HFF-Myc (cell line): ENCODE data around the gene CATSPERB.
A peak's percentile ranks its signal among the peaks of the same experiment; 100 is the strongest.

Experiments used
- DNase-seq: peaks from one replicate; pipeline ENCODE4 v3.0.0-alpha.2; 2011; ENCODE audit warnings: low read depth; ENCODE audit errors: extremely low read depth
- H3K4me3 ChIP-seq: replicated peaks from 2 replicates; pipeline ENCODE4 v1.5.1; 2011; ENCODE audit warnings: low read depth, mild to moderate bottlenecking, control low read depth, low read length
- CTCF ChIP-seq: IDR thresholded peaks from 2 replicates; pipeline ENCODE4 v1.5.1; 2012; ENCODE audit warnings: mild to moderate bottlenecking, low read depth, low read length, control low read depth; ENCODE audit errors: missing control alignments

The CATSPERB gene

GRCh38 chr14:91585856-91586255 lies 146.0 kb downstream of the CATSPERB start:
- TF ChIP-seq CTCF = no peak
- no peak for DNase-seq
- H3K4me3 ChIP-seq = no peak overlapping the region

GRCh38 chr14:91582761-91583160 lies 149.1 kb downstream of the CATSPERB start:
- TF ChIP-seq CTCF = no peak
- no peak for DNase-seq
- no peak overlapping the region for H3K4me3 ChIP-seq

DNA sequence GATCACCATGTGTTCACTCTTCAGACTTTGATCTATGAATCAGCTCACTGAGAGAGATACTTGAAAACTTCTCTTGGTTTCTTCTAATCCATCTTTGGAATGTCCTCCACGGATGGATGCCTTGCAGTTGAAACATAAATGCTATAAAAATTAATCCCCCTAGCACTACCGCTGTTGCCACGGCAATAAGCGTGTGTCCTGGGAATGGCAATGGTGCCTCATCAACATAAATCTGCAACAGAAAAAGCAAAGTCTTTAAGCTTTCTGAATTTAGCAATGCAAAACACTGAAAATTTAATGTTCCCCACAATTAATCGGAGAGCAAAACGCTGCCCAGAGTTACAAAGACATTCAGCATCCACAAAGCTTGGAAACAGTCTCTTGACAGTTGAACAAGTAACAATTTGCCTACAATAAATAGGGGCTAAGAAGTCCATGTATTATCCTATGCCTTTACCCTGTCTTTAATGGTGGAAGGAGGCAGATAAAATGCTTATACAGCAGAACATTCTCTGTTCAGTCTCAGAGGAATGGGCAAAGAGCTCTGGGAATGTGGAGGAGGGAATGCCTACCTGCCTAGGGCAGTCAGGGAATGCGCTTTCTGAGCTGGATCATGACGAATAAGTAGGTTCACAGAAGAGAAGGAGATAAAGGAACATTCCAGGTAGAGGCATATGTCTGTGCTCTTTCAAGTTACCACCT lies 150.9 kb downstream of the CATSPERB start:
- no peak for DNase-seq
- no peak overlapping the region for H3K4me3 ChIP-seq
- TF ChIP-seq CTCF = no peak

DNA sequence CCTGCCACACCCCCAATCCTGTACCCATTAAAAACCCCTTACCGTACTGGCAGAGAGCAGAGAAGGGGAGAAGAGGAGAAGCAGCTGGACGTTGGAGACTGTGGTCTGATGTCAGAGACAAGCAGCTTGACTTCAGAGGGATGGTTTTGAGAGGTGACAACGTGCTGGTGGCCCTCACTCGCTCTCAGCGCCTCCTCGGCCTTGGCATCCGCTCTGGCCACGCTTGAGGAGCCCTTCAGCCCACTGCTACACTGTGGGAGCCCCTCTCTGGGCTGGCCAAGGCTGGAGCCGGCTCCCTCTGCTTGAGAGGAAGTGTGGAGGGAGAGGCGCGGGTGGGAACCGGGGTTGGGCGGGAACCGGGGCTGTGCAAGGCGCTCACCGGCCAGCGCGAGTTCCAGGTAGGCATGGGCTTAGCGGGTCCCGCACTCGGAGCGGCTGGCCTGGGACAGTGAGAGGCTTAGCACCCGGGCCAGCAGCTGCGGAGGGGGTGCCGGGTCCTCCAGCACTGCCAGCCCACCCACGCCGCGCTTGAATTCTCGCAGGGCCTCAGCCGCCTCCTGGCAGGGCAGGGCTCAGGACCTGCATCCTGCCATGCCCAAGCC lies 154.2 kb downstream of the CATSPERB start:
- no peak overlapping the region for H3K4me3 ChIP-seq
- no peak for DNase-seq
- no peak for TF ChIP-seq CTCF

GRCh38 chr14:91575469-91576208 lies 156.2 kb downstream of the CATSPERB start:
- no peak overlapping the region for H3K4me3 ChIP-seq
- no peak for TF ChIP-seq CTCF
- DNase-seq = no peak

DNA sequence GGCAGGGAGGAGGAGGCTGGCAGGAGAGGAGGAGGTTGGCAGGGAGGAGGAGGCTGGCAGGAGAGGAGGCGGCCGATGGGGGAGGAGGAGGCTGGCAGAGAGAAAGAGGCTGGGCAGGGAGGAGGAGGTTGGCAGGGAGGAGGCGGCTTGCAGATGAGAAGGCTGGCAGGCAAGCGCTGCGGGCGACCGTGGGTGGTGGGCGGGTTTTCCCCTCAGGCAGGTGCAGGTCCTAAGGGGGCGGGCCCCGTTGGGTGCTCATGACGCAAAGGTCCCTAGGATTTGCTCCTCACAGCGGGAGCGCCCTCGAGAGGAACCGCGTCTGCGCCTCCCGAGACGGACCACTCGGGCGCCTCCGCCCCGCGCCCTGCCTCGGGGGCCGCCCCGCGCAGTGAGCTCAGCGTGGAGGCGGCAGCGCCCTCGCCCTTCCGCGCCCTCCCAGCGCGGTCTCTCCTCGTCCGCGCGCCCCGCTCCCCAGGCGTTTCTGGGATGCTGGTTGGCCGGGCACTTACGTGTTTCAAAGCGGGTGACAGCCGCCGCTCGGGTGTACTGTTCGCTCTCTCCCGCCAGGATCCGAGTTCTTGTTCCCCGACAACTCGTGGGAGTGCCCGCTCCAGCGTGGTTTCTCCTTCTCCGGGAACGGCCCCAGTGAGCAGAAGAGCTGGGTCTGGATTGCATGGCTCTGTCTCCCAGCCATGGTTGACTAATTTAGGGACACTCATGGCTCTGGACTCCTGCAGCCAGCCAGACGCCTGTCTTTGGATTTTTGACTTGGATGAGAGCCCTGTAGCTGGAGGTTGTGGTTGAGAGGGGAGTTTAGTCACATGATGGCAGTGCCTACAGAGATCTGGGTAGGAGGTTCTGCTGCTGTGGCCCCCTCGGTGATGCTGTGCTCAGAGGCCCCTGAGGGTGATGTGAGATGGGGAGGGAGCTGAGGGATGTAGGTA lies 157.7 kb downstream of the CATSPERB start:
- no peak for TF ChIP-seq CTCF
- DNase-seq = no peak
- peak overlapping the region; percentile 20 for H3K4me3 ChIP-seq
